IPS DF 4.7 (cell line): Measurements from ENCODE around the gene SOX9.

ENCODE experiments used
- DNase-seq: peaks from one replicate; pipeline ENCODE4 v3.0.0-alpha.2; 2013; ENCODE audit warnings: low spot score; ENCODE audit errors: extremely low read depth

Gene SOX9

DNA sequence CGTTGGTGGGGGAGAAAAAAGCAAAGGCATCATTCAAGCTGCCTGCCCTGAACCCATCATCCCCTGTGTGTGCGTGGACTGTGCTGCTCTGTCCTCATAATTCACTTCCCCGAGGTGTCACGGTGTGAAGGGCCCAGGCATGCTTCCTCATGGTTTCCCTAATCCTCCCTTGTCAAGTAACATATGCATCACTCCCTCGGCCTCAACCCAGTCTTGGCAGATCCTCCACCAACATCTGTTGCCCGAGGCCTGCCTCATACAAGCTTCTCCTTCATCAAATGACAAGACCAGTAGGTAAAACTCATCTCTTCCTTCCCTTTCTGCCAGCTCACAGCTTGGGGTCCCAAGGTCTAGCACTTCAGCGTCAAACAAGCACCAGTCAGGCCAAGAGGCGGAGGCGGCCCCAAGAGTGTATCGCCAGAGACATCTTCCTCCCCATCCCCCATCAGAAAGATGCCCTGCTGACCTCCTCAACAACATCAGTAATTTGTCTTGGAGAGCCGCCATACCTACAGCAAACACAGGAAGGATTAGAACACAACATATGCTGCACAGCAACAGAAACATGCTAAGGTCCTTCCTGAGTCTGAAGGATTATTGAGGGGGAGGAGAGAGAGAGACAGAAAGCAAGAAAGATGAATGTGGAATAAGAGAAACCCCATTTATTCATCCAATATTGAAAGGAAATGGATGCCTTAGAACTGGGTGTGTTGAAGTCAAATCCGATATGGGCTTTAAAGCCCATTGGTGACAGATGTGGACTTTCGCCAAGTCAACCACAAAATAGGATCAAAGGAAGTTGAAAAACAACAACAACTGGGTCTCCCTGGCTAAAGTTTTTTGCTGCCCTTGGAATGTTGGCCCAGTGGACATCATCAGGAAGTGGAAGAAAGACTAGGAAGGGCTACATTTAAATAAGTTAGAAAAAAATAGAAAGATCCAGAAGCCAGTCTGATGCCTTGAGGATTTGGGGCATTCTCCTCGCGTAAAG, 38.4 kb downstream of the SOX9 start:
- DNase-seq, result no peak

DNA sequence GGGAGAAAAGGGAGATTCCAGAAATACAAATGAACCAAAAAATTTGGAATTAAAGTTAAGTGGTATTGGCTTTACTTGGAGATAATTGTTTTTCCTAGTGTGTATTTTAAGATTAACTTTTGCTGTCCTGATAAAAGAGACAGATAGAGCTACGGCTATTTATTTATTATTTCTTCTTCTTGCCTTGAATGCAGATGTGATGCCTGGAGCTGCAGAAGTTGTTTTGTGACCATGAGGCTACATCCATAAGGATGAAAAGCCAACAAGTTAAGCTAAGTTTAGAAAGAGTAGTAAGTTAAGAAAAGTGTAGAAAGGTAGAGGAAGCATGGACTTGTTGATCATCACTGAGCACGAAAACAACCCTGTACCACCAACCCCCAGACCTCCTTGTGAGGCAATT, 41.7 kb downstream of the SOX9 start:
- no peak for DNase-seq

DNA sequence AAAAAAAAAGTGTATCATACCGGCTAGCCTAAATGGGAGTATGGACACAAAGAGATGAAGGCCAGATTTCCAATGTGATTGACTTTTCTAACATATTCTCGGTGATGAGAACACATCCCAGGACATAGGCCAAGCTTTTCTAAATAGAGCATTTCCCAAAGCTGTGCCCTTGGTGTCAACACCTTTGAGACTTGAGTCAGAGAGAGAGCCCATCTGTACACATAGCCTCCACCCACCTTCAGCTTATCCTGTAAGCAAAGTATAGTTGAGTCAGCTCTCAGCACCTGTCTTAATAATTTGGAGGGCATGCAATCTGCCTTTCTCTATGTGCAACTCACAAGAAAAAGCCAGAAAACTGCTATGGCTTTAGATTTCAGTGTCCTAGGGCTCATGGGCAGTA, 42.7 kb downstream of the SOX9 start:
- DNase-seq, result no peak

GRCh38 chr17:72164158-72164739, 43.4 kb downstream of the SOX9 start:
- DNase-seq, result no peak

DNA sequence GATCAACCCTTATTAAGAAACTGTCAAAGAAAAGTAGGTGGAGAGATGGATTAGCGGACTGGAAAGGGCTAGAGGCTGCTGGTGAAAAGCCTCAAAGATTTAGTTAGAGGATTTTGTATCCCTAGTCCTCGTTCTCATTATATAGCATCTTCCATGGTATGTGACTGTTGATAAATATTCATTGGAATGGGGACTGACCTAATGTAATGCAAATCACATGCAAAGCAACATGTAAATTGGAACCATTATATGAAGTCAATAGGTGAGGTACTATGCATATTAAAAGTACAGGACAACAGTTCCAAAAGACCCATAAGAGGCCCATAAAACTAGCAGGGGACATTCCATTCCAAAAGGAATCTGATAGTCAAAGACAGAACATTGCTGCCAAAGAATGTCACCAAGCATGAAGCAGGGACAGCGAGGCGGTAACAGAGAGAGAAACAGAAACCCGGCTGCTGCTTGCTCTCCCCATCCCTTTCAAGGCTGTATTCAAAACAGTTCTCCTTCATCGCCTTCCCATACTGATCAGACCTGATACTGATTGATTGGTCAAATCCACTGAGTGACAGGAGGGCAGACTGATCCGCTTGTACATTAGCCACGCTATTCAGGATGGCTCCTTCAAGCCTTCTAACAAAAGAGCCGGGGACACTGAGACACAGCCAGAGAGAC, 44.5 kb downstream of the SOX9 start:
- no peak for DNase-seq

GRCh38 chr17:72165867-72166439, 45.1 kb downstream of the SOX9 start:
- DNase-seq, result no peak

GRCh38 chr17:72167593-72167992, 46.8 kb downstream of the SOX9 start:
- DNase-seq, result no peak

DNA sequence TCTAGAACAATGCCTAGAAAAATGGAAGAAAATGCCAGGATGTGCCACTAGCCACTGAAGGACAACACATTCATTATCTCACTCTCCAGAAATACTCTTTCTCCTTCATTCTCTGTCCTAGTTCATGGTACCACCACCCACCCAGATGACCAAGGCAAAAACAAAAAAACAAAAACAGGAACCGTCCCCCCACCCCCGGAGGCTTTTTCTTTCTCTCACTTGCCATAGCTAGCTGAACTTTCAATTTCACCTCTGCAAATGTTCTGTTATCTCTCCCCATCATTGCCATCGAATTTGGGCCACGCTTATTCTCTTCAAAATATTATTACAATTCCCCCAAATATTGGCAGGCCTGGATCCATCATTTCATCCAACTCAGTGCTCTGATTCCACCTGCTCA, 49.0 kb downstream of the SOX9 start:
- DNase-seq, result no peak

- DNase-seq, result no peak
Measured at GRCh38 chr17:72171703-72172667, 51.2 kb downstream of the SOX9 start.

DNA sequence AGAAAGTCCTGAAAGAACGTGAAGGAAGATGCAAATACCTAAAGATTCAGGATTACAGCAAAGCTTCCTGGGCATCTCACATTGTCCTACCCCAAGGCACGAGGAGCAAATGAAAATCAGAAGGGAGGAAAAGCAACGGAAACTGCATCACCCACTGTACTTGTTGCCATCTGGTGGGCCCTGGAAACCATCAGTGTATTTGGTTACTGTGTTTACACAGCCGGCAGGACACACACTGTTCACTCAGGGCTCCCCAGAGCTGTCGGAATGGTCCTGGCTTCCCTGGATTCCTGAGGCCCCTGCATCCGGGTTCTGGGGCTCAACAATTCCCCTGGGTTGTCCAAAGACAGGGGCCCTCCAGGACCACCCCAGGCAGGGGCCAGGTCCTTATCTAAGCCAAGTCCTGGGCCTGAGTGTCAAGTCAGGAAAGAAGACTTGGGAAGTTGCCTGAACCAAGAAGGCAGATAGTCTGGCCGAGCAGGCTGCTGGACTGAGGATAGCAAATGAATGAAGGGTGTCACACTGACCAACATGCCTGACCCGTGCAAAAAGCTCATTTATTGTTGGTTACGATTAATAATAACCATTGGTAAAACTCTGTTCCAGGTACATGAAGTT, 52.8 kb downstream of the SOX9 start:
- DNase-seq, result no peak

GRCh38 chr17:72175263-72175662, 54.4 kb downstream of the SOX9 start:
- DNase-seq, result no peak
